IMR-90 (cell line): Measurements from ENCODE around the gene MMP25. TPM values are rescaled to one million over a fixed set of nuclear protein-coding genes. Genes with fewer than 3 reads are reported as not detected.

Experiments
- ATAC-seq: fragments of 200-7000 bp; cut with Tn5 transposase; 2 replicates; pipeline ENCODE4 v1.9.1; 2020; ENCODE audit warnings: low read depth, mild to moderate bottlenecking, moderate library complexity
- BruUV-seq: library from RNA; stranded (reverse); fragments of 400-500 nt; replicated peaks from 2 replicates; lab custom pipeline; 2021; lab: Mats Ljungman, UMichigan
- CTCF ChIA-PET: fragments of 300-600 bp; formaldehyde crosslinking; extraction: SDS; loops from one replicate; lab custom pipeline; 2021; ENCODE audit warnings: antibody characterized with exemption; lab: Yijun Ruan, JAX
- POLR2A ChIA-PET: fragments of 300-600 bp; sonication (Branson Sonifier 250); formaldehyde crosslinking; loops from one replicate; lab custom pipeline; 2022; ENCODE audit warnings: antibody characterized with exemption; ENCODE audit not compliant: unreplicated experiment; lab: Charles Lee
- DNase-seq: peaks from one replicate; pipeline ENCODE4 v3.0.0; 2013
- H2AFZ ChIP-seq: replicated peaks from 2 replicates; pipeline ENCODE3; 2013; ENCODE audit warnings: low read length, mild to moderate bottlenecking; ENCODE audit not compliant: poor library complexity
- H2AK5ac ChIP-seq: 2 replicates; pipeline ENCODE4 v1.6.1; 2013; ENCODE audit warnings: low read depth, low read length, inconsistent platforms
- H2AK9ac ChIP-seq: replicated peaks from 2 replicates; pipeline ENCODE3; 2013; ENCODE audit warnings: mild to moderate bottlenecking, low read depth, low read length, moderate library complexity; ENCODE audit not compliant: poor library complexity
- H2BK120ac ChIP-seq: 2 replicates; pipeline ENCODE4 v1.6.1; 2013; ENCODE audit warnings: low read depth, low read length, inconsistent platforms
- H2BK15ac ChIP-seq: 3 replicates; pipeline ENCODE4 v1.6.1; 2013; ENCODE audit warnings: low read depth, low read length, inconsistent platforms
- H2BK20ac ChIP-seq: 2 replicates; pipeline ENCODE4 v1.6.1; 2013; ENCODE audit warnings: low read depth, mild to moderate bottlenecking, inconsistent platforms, low read length, moderate library complexity
- H2BK5ac ChIP-seq: 2 replicates; pipeline ENCODE4 v1.6.1; 2013; ENCODE audit warnings: mild to moderate bottlenecking, low read depth, low read length, inconsistent platforms; ENCODE audit not compliant: poor library complexity, severe bottlenecking
- H3K14ac ChIP-seq: replicated peaks from 2 replicates; pipeline ENCODE4 v1.6.1; 2013; ENCODE audit warnings: low read depth, low read length, inconsistent platforms
- H3K18ac ChIP-seq: 2 replicates; pipeline ENCODE4 v1.6.1; 2013; ENCODE audit warnings: low read depth, low read length, control low read depth
- H3K23ac ChIP-seq: 2 replicates; pipeline ENCODE4 v1.6.1; 2013; ENCODE audit warnings: low read depth, low read length, inconsistent platforms
- H3K27ac ChIP-seq: 2 replicates; pipeline ENCODE4 v1.5.1; 2013; ENCODE audit warnings: mild to moderate bottlenecking, control low read depth, low read length; ENCODE audit not compliant: insufficient read depth
- H3K27me3 ChIP-seq: 2 replicates; pipeline ENCODE4 v1.6.1; 2013; ENCODE audit warnings: low read length; ENCODE audit not compliant: control insufficient read depth, insufficient read depth
- H3K36me3 ChIP-seq: 2 replicates; pipeline ENCODE4 v1.6.1; 2013; ENCODE audit warnings: low read length, mixed read lengths; ENCODE audit not compliant: control insufficient read depth, insufficient read depth
- H3K4ac ChIP-seq: 2 replicates; pipeline ENCODE4 v1.6.1; 2013; ENCODE audit warnings: low read depth, low read length, inconsistent platforms
- H3K4me1 ChIP-seq: 2 replicates; pipeline ENCODE4 v1.6.1; 2013; ENCODE audit warnings: low read length, mixed read lengths; ENCODE audit not compliant: control insufficient read depth, insufficient read depth
- H3K4me2 ChIP-seq: 2 replicates; pipeline ENCODE4 v1.6.1; 2013; ENCODE audit warnings: low read depth, mild to moderate bottlenecking, control low read depth, low read length, moderate library complexity
- H3K4me3 ChIP-seq: 2 replicates; pipeline ENCODE4 v1.5.1; 2013; ENCODE audit warnings: low read depth, mild to moderate bottlenecking, control low read depth, low read length, moderate library complexity; ENCODE audit not compliant: insufficient read depth
- H3K56ac ChIP-seq: 2 replicates; pipeline ENCODE4 v1.6.1; 2013; ENCODE audit warnings: low read length, inconsistent platforms; ENCODE audit not compliant: insufficient read depth; ENCODE audit errors: extremely low read depth
- H3K79me1 ChIP-seq, 2 experiments: 2 replicates each; pipeline ENCODE4 v1.6.1; 2013; ENCODE audit warnings: low read length in 2 of 2, inconsistent platforms in 1 of 2, low read depth in 1 of 2
- H3K9ac ChIP-seq: 2 replicates; pipeline ENCODE4 v1.6.1; 2013; ENCODE audit warnings: low read depth, low read length, control low read depth
- H3K9me1 ChIP-seq: 2 replicates; pipeline ENCODE4 v1.6.1; 2013; ENCODE audit warnings: low read length, inconsistent platforms; ENCODE audit not compliant: insufficient read depth
- H3K9me3 ChIP-seq: 2 replicates; pipeline ENCODE4 v1.6.1; 2013; ENCODE audit warnings: low read length; ENCODE audit not compliant: control insufficient read depth, insufficient read depth
- H4K20me1 ChIP-seq: 2 replicates; pipeline ENCODE4 v1.6.1; 2013; ENCODE audit warnings: low read length, inconsistent platforms; ENCODE audit not compliant: insufficient read depth
- H4K5ac ChIP-seq: 2 replicates; pipeline ENCODE4 v1.6.1; 2013; ENCODE audit warnings: mild to moderate bottlenecking, low read depth, low read length, control low read depth
- H4K8ac ChIP-seq, 2 experiments: 2 replicates each; pipeline ENCODE4 v1.6.1; 2013; ENCODE audit warnings: low read depth in 2 of 2, low read length in 2 of 2, control low read depth in 1 of 2, inconsistent platforms in 1 of 2
- H4K91ac ChIP-seq: 2 replicates; pipeline ENCODE4 v1.6.1; 2013; ENCODE audit warnings: low read depth, low read length, inconsistent platforms; ENCODE audit not compliant: insufficient read depth
- BHLHE40 ChIP-seq: fragments of 150-350 bp; IDR thresholded peaks from 2 replicates; pipeline ENCODE4 v1.6.1; 2016; ENCODE audit warnings: mild to moderate bottlenecking, low read depth, low read length
- CEBPB ChIP-seq: IDR thresholded peaks from 2 replicates; pipeline ENCODE4 v1.6.1; 2012; ENCODE audit warnings: low read depth, low read length, improper control_type of control experiment
- CHD1 ChIP-seq: IDR thresholded peaks from 2 replicates; pipeline ENCODE4 v1.6.1; 2012; ENCODE audit warnings: low read depth, low read length, improper control_type of control experiment
- ELK1 ChIP-seq: fragments of 150-350 bp; IDR thresholded peaks from 2 replicates; pipeline ENCODE4 v1.6.1; 2016; ENCODE audit warnings: low read depth, mild to moderate bottlenecking, low read length, moderate library complexity, borderline replicate concordance
- FOS ChIP-seq: fragments of 150-350 bp; IDR thresholded peaks from 2 replicates; pipeline ENCODE4 v1.6.1; 2016; ENCODE audit warnings: low read depth, low read length
- MAFK ChIP-seq: IDR thresholded peaks from 2 replicates; pipeline ENCODE4 v1.6.1; 2012; ENCODE audit warnings: low read depth, low read length, improper control_type of control experiment
- MAZ ChIP-seq: IDR thresholded peaks from 2 replicates; pipeline ENCODE4 v1.6.1; 2012; ENCODE audit warnings: low read depth, mild to moderate bottlenecking, low read length, improper control_type of control experiment, moderate library complexity, borderline replicate concordance
- MXI1 ChIP-seq: IDR thresholded peaks from 2 replicates; pipeline ENCODE4 v1.6.1; 2012; ENCODE audit warnings: low read depth, mild to moderate bottlenecking, low read length, moderate library complexity, borderline replicate concordance
- NFE2L2 ChIP-seq: fragments of 150-350 bp; IDR thresholded peaks from 2 replicates; pipeline ENCODE4 v1.6.1; 2016; ENCODE audit warnings: low read depth, mild to moderate bottlenecking, low read length
- POLR2A ChIP-seq: IDR thresholded peaks from 2 replicates; pipeline ENCODE4 v1.6.1; 2012; ENCODE audit warnings: mild to moderate bottlenecking, low read depth, low read length
- RCOR1 ChIP-seq: IDR thresholded peaks from 2 replicates; pipeline ENCODE4 v1.6.1; 2012; ENCODE audit warnings: mild to moderate bottlenecking, low read length, improper control_type of control experiment; ENCODE audit not compliant: insufficient replicate concordance
- RFX5 ChIP-seq: IDR thresholded peaks from 2 replicates; pipeline ENCODE4 v1.8.0; 2012; ENCODE audit warnings: low read depth, mild to moderate bottlenecking, low read length, moderate library complexity
- SMC3 ChIP-seq: fragments of 150-350 bp; IDR thresholded peaks from 2 replicates; pipeline ENCODE4 v1.6.1; 2016; ENCODE audit warnings: low read depth, mild to moderate bottlenecking, antibody characterized with exemption, low read length, moderate library complexity
- WGBS, 2 experiments: methylation state at CpG; one replicate each; pipeline versions ENCODE4 v1.1.5 to v1.1.7; 2013; ENCODE audit warnings: missing lambda C conversion rate in 2 of 2; ENCODE audit not compliant: insufficient read length in 1 of 2; ENCODE audit errors: extremely low coverage in 2 of 2; 5-methylcytosine and 5-hydroxymethylcytosine counted together
- dilution Hi-C: fragments of 300-500 bp; cut with HindIII; formaldehyde crosslinking; loops from one replicate; pipeline ENCODE4 v1.14.3; 2018; ENCODE audit warnings: low sequenced_read_pairs; ENCODE audit not compliant: unreplicated experiment
- in situ Hi-C: fragments of 300-500 bp; cut with MboI; formaldehyde crosslinking; loops from 3 replicates; pipeline ENCODE4 v1.14.3; 2019; ENCODE audit warnings: low sequenced_read_pairs, inconsistent platforms, mixed read lengths
- intact Hi-C: fragments of 100-400 bp; cut with micrococcal nuclease; formaldehyde crosslinking; loops from 2 replicates; pipeline ENCODE4 v1.10.0; 2022
- polyA plus RNA-seq, 3 experiments: library from polyadenylated mRNA; depleted of rRNA; stranded (reverse); fragments of >200 nt; gene quantifications; 2 replicates each; pipeline ENCODE4 v1.2.3, GENCODE V29; 2012; ENCODE audit warnings: low replicate concordance in 1 of 3
- total RNA-seq: library from RNA; depleted of rRNA; stranded (reverse); fragments of >200 nt; gene quantifications from 2 replicates; pipeline ENCODE4 v1.2.3, GENCODE V29; 2012
- TF ChIP-seq, protein P1 (sequence below): conservative IDR thresholded peaks from 2 replicates; pipeline ENCODE4 v1.5.1; 2012; ENCODE audit warnings: mild to moderate bottlenecking, low read depth, low read length, improper control_type of control experiment

MMP25 gene
- total and polyA plus RNA-seq, 2 of the 4 experiments (the other 2 are of a cell fraction): 0.07 TPM; not detected in 1

DNA sequence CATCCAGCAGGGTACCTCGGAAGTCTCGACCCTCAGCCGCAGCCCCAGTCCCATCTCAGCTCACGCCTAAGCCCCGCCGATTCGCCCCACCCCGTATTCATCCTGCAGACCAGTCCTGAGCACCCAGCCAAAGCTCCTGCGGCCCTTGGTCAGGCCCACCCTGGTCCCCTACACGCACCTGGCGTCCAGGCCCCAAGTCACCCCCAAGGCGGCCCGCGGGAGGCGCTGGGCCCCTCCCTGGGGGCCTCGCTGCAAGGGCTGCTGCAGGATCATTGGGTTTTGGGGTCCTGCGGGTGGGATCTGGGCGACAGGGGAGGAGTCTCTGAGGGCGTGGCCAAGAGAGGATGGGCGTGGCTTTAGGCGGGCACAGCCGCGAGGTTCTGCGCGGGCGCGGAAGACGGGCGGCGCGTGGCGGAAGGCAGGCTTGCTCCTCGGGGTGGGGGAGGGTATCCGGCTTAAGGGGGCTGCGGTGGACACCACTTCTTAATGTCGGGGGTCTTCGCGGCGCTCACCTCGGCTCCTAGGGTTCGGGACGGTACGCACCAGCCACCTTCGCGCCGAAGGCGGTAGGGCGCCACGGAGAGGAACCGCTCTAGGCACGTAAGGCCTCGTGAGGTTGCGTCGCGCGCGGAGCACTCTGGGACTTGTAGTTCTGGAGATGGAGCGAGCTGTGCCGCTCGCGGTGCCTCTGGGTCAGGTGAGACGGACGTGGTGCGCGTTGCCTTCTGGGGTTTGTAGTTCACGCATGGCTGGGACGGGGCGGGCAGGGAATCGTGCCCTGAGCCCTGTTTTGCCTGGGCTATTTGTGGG lies 22.5 kb upstream of the MMP25 start, which contains the start of the genes HCFC1R1 and THOC6:
Gene HCFC1R1, minus strand, starts transcription at position 274 of the 810 bp plus-strand sequence. Its CDS starts 1 bp downstream, at position 273.
Gene THOC6, plus strand, starts transcription at position 367 of the 810 bp plus-strand sequence. Its CDS starts 292 bp downstream, at position 659.
- H2AK5ac ChIP-seq: peak within 1 kb of the TSS; percentile 99
- TF ChIP-seq SMC3 (no peak; the same call in 1 of the 2 replicates), CHD1 (no peak; the same call in 1 of the 2 replicates), ELK1 (no peak), CEBPB (0 out of 2 replicates have a peak, but pooled peaks have one; percentile 13), MAZ (peak; percentile 50; the same call in 1 of the 2 replicates), NFE2L2 (no peak), MAFK (no peak), BHLHE40 (no peak), RCOR1 (no peak), FOS (no peak), RFX5 (no peak), POLR2A (peak; percentile 94), MXI1 (0 out of 2 replicates have a peak, but pooled peaks have one; percentile 49)
- TF ChIP-seq, protein P1, sequence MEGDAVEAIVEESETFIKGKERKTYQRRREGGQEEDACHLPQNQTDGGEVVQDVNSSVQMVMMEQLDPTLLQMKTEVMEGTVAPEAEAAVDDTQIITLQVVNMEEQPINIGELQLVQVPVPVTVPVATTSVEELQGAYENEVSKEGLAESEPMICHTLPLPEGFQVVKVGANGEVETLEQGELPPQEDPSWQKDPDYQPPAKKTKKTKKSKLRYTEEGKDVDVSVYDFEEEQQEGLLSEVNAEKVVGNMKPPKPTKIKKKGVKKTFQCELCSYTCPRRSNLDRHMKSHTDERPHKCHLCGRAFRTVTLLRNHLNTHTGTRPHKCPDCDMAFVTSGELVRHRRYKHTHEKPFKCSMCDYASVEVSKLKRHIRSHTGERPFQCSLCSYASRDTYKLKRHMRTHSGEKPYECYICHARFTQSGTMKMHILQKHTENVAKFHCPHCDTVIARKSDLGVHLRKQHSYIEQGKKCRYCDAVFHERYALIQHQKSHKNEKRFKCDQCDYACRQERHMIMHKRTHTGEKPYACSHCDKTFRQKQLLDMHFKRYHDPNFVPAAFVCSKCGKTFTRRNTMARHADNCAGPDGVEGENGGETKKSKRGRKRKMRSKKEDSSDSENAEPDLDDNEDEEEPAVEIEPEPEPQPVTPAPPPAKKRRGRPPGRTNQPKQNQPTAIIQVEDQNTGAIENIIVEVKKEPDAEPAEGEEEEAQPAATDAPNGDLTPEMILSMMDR: no peak

More for the DNA sequence above, 22.5 kb upstream of the MMP25 start, which contains the start of the genes HCFC1R1 and THOC6:
- Histone ChIP-seq H2BK120ac (peak within 1 kb of the TSS; percentile 93), H3K4ac (peak within 1 kb of the TSS; percentile 99), H3K18ac (peak within 1 kb of the TSS; percentile 96), H3K36me3 (peaks cover 22% of the 10 kb centered on the region), H3K14ac (peak within 1 kb of the TSS; percentile 97), H2BK15ac (peak within 1 kb of the TSS; percentile 87; the same call in 2 of the 3 replicates), H3K9me1 (no peaks in the 10 kb centered on the region), H3K9ac (peak within 1 kb of the TSS; percentile 99), H2BK20ac (peak within 1 kb of the TSS; percentile 53), H4K20me1 (peaks cover 36% of the 10 kb centered on the region), H4K8ac (peak within 1 kb of the TSS; percentile 98), H3K23ac (peak within 1 kb of the TSS; percentile 99), H3K79me1 (peaks cover 0 to 27% of the 10 kb centered on the region in 2 experiments; a peak in 2 of 4 replicates), H2AFZ (peak within 1 kb of the TSS; percentile 90), H3K4me2 (peak within 1 kb of the TSS; percentile 95), H2AK9ac (peak within 1 kb of the TSS; percentile 96), H3K4me1 (peaks cover 11% of the 10 kb centered on the region), H3K27ac (peak within 1 kb of the TSS; percentile 100), H3K9me3 (no peaks in the 10 kb centered on the region), H3K27me3 (no peaks in the 10 kb centered on the region; the same call in 1 of the 2 replicates), H4K5ac (peak within 1 kb of the TSS; percentile 90), H4K91ac (peak within 1 kb of the TSS; percentile 99), H3K4me3 (peak within 1 kb of the TSS; percentile 57), H2BK5ac (peak within 1 kb of the TSS; percentile 99), H3K56ac (peak within 1 kb of the TSS; percentile 100)
- in situ Hi-C loops (no loop called here), intact Hi-C loops (no loop called here), dilution Hi-C loops (no loop called here)
- 1% methylated on average over 33 of the region's 69 CpGs; no CpG with 5 or more reads in 1 of the 2 experiments for WGBS, 2 experiments
- POLR2A ChIA-PET: interaction anchor here (0.5 to 1.4 kb wide), 2 partner anchors 11 kb away, joined by 3 to 4 read pairs; partner anchors contain the start of gene CLDN9
- ATAC-seq (peak; percentile 42), DNase-seq (peak; percentile 98)
- BruUV-seq: no TSS peak
- CTCF ChIA-PET: interaction anchor here (0.9 to 1.1 kb wide), 2 partner anchors 8 to 106 kb away, joined by 3 to 6 read pairs; no protein-coding TSS in a partner anchor
